GM18873 (cell line): Measurements from ENCODE around the gene GCLC.

ENCODE experiments used
- ATAC-seq: cut with Tn5 transposase; IDR thresholded peaks from one replicate; pipeline ENCODE4 v1.9.1; 2021; ENCODE audit warnings: mild to moderate bottlenecking, moderate library complexity, moderate number of reproducible peaks; ENCODE audit not compliant: unreplicated experiment, low FRiP score

Gene GCLC

GRCh38 chr6:53461041-53461656 is 83.8 kb downstream of the GCLC start:
- no peak for ATAC-seq

- ATAC-seq: no peak
Measured at GRCh38 chr6:53458105-53458866, 86.6 kb downstream of the GCLC start.

GRCh38 chr6:53456809-53457208 is 88.1 kb downstream of the GCLC start:
- ATAC-seq: no peak

- no peak for ATAC-seq
Measured at GRCh38 chr6:53455678-53456077, 89.2 kb downstream of the GCLC start.

GRCh38 chr6:53451165-53451564 is 93.7 kb downstream of the GCLC start:
- ATAC-seq: no peak

GRCh38 chr6:53447865-53448264 is 97.0 kb downstream of the GCLC start:
- no peak for ATAC-seq
